GM23248 (cell line): ENCODE measurements around the gene ARHGAP8. TPM values are rescaled to one million over a fixed set of nuclear protein-coding genes. Genes with fewer than 3 reads are reported as not detected.
"Not testable (repeated sequence)": the region's sequence is repeated elsewhere in the genome, so short reads cannot be mapped to it uniquely, and the experiment has no call there.

Source experiments
- DNase-seq: peaks from one replicate; pipeline ENCODE4 v3.0.0-alpha.2; 2015
- H2AFZ ChIP-seq: fragments of 200-600 bp; sonication (generic); 2 replicates; pipeline ENCODE4 v1.6.1; 2016; ENCODE audit warnings: antibody characterized with exemption
- H3F3A ChIP-seq: fragments of 200-600 bp; sonication (generic); 2 replicates; pipeline ENCODE4 v1.6.1; 2016; ENCODE audit warnings: mild to moderate bottlenecking, antibody characterized with exemption, mixed run types; ENCODE audit not compliant: insufficient read depth
- H3K27ac ChIP-seq: fragments of 200-600 bp; sonication (generic); 2 replicates; pipeline ENCODE4 v1.5.1; 2016; ENCODE audit warnings: mild to moderate bottlenecking
- H3K27me3 ChIP-seq: fragments of 200-600 bp; sonication (generic); replicated peaks from 2 replicates; pipeline ENCODE4 v1.6.1; 2016; ENCODE audit warnings: mild to moderate bottlenecking; ENCODE audit not compliant: insufficient read depth
- H3K36me3 ChIP-seq: fragments of 200-600 bp; sonication (generic); 2 replicates; pipeline ENCODE4 v1.6.1; 2016; ENCODE audit warnings: low read depth, mild to moderate bottlenecking
- H3K4me1 ChIP-seq: fragments of 200-600 bp; sonication (generic); 2 replicates; pipeline ENCODE4 v1.6.1; 2016; ENCODE audit warnings: mild to moderate bottlenecking; ENCODE audit not compliant: insufficient read depth
- H3K4me2 ChIP-seq: fragments of 200-600 bp; sonication (generic); one replicate; pipeline ENCODE4 v1.6.1; 2016; ENCODE audit warnings: mild to moderate bottlenecking; ENCODE audit not compliant: unreplicated experiment
- H3K4me3 ChIP-seq: fragments of 200-600 bp; sonication (generic); 2 replicates; pipeline ENCODE4 v1.5.1; 2016; ENCODE audit warnings: mild to moderate bottlenecking
- H3K79me2 ChIP-seq: fragments of 200-600 bp; sonication (generic); 2 replicates; pipeline ENCODE4 v1.6.1; 2016; ENCODE audit warnings: mild to moderate bottlenecking; ENCODE audit not compliant: insufficient read depth
- H3K9ac ChIP-seq: fragments of 200-600 bp; sonication (generic); 2 replicates; pipeline ENCODE4 v1.6.1; 2016; ENCODE audit warnings: mild to moderate bottlenecking
- H3K9me2 ChIP-seq: fragments of 200-600 bp; sonication (generic); 2 replicates; pipeline ENCODE4 v1.6.1; 2016; ENCODE audit warnings: mixed run types, mild to moderate bottlenecking, moderate library complexity; ENCODE audit not compliant: insufficient read depth
- H3K9me3 ChIP-seq: fragments of 200-600 bp; sonication (generic); one replicate; pipeline ENCODE4 v1.6.1; 2017; ENCODE audit warnings: low read depth
- H4K20me1 ChIP-seq: fragments of 200-600 bp; sonication (generic); 2 replicates; pipeline ENCODE4 v1.6.0; 2016; ENCODE audit not compliant: insufficient read depth
- EZH2 ChIP-seq: fragments of 200-600 bp; sonication (generic); IDR thresholded peaks from 2 replicates; pipeline ENCODE4 v1.6.1; 2018; ENCODE audit warnings: antibody characterized with exemption, mild to moderate bottlenecking; ENCODE audit not compliant: insufficient read depth, poor library complexity, severe bottlenecking
- EZH2phosphoT487 ChIP-seq: fragments of 200-600 bp; sonication (generic); IDR thresholded peaks from 2 replicates; pipeline ENCODE4 v1.6.1; 2018; ENCODE audit warnings: antibody characterized with exemption, moderate library complexity, mild to moderate bottlenecking, low read depth; ENCODE audit not compliant: insufficient read depth
- WGBS, 2 experiments: methylation state at CpG; one replicate each; pipeline ENCODE4 v1.1.6; 2015 to 2017; ENCODE audit warnings: low lambda C conversion rate in 2 of 2, low coverage in 1 of 2; ENCODE audit errors: missing lambda C conversion rate in 2 of 2; 5-methylcytosine and 5-hydroxymethylcytosine counted together
- in situ Hi-C: fragments of 300-500 bp; cut with MboI; formaldehyde crosslinking; loops from 2 replicates; pipeline ENCODE4 v1.15.0; 2020
- polyA plus RNA-seq: library from polyadenylated mRNA; unstranded; fragments of >200 nt; fragmentation: Nextera tagmentation; extraction: Ambion mirVana; gene quantifications from 2 replicates; pipeline ENCODE4 v1.2.1, GENCODE V29; 2016
- total RNA-seq: library from RNA; depleted of rRNA; stranded (reverse); fragments of >200 nt; shearing (Covaris generic); gene quantifications from 2 replicates; pipeline ENCODE4 v1.2.3, GENCODE V29; 2014

The ARHGAP8 gene
- total and polyA plus RNA-seq, 2 experiments from 2014 or later, result 0.54 TPM; not detected in 1

- Histone ChIP-seq H3K4me3 (no peak overlapping the region), H2AFZ (no peak overlapping the region), H4K20me1 (no peaks in the 10 kb centered on the region), H3K79me2 (no peaks in the 10 kb centered on the region), H3K9ac (no peak overlapping the region), H3F3A (no peaks in the 10 kb centered on the region), H3K9me2 (no peaks in the 10 kb centered on the region), H3K27ac (no peak overlapping the region), H3K36me3 (no peaks in the 10 kb centered on the region), H3K4me2 (no peak overlapping the region), H3K4me1 (no peaks in the 10 kb centered on the region), H3K9me3 (no peaks in the 10 kb centered on the region), H3K27me3 (peaks cover 27% of the 10 kb centered on the region)
- TF ChIP-seq EZH2, result no peak
- no peak for TF ChIP-seq EZH2phosphoT487
- WGBS, 2 experiments, result 53% methylated on average over 13 of the region's 13 CpGs
- no peak for DNase-seq
- in situ Hi-C loops, result no loop called here
Observed at GRCh38 chr22:44745853-44746789, 6.3 kb upstream of the ARHGAP8 start.

GRCh38 chr22:44747784-44748127, 4.6 kb upstream of the ARHGAP8 start:
- H3K9me3 ChIP-seq, H3K9ac ChIP-seq, H3F3A ChIP-seq, H3K79me2 ChIP-seq, H3K4me3 ChIP-seq, H3K36me3 ChIP-seq, H3K27ac ChIP-seq, H3K4me2 ChIP-seq, H3K9me2 ChIP-seq, H4K20me1 ChIP-seq, H3K4me1 ChIP-seq, H2AFZ ChIP-seq, in situ Hi-C loops, DNase-seq: not testable (repeated sequence)
- H3K27me3 ChIP-seq, result peaks cover 40% of the 10 kb centered on the region
- WGBS, 2 experiments, result 66 to 76% methylated on average over 4 of the region's 4 CpGs

GRCh38 chr22:44748524-44748923, 3.9 kb upstream of the ARHGAP8 start:
- Histone ChIP-seq H3K27ac (no peak overlapping the region), H4K20me1 (no peaks in the 10 kb centered on the region), H3K4me1 (no peaks in the 10 kb centered on the region), H3K36me3 (no peaks in the 10 kb centered on the region), H3K9me2 (no peaks in the 10 kb centered on the region), H3K4me2 (no peak overlapping the region), H3K4me3 (no peak overlapping the region), H3K9ac (no peak overlapping the region), H3K9me3 (no peaks in the 10 kb centered on the region), H2AFZ (no peak overlapping the region), H3K27me3 (peaks cover 43% of the 10 kb centered on the region), H3K79me2 (no peaks in the 10 kb centered on the region), H3F3A (no peaks in the 10 kb centered on the region)
- in situ Hi-C loops, result no loop called here
- TF ChIP-seq EZH2 (no peak), EZH2phosphoT487 (no peak)
- 80 to 86% methylated on average over 7 of the region's 7 CpGs for WGBS, 2 experiments
- no peak for DNase-seq

DNA sequence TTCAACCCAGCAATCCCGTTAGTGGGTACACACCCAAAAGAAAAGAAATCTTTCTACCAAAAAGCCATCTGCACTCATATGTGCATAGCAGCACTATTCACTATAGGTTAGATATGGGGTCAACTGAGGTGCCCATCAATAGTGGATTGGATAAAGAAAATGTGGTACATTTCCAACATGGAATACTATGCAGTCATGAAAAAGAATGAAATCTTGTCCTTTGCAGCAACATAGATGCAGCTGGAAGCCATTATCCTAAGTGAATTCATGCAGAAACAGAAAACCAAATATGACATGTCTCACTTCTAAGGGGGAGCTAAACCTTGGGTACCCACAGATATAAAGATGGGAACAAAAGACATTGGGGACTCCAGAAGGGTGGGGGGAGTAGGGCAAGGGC, 1.9 kb upstream of the ARHGAP8 start:
- no peak overlapping the region for H3K27ac ChIP-seq
- no peaks in the 10 kb centered on the region for H4K20me1 ChIP-seq
- H3K36me3 ChIP-seq, result no peaks in the 10 kb centered on the region
- no peak overlapping the region for H2AFZ ChIP-seq
- no peaks in the 10 kb centered on the region for H3K9me3 ChIP-seq
- H3F3A ChIP-seq, result no peaks in the 10 kb centered on the region
- H3K4me2 ChIP-seq, result no peak overlapping the region
- peaks cover 48% of the 10 kb centered on the region for H3K27me3 ChIP-seq
- H3K4me1 ChIP-seq, result no peaks in the 10 kb centered on the region
- H3K9me2 ChIP-seq, result no peaks in the 10 kb centered on the region
- TF ChIP-seq EZH2, result no peak
- no peak for TF ChIP-seq EZH2phosphoT487
- no peak overlapping the region for H3K4me3 ChIP-seq
- no peak overlapping the region for H3K9ac ChIP-seq
- no peak for DNase-seq
- in situ Hi-C loops, result no loop called here
- no peaks in the 10 kb centered on the region for H3K79me2 ChIP-seq
- WGBS, 2 experiments, result 0% methylated on average over 1 of the region's 1 CpG
